Measurements from ENCODE around the gene AHNAK.
"Not testable (repeated sequence)": the region's sequence is repeated elsewhere in the genome, so short reads cannot be mapped to it uniquely, and the experiment has no call there.

AHNAK gene

GRCh38 chr11:62386083-62386482 lies 160.5 kb downstream of the AHNAK start:
- not testable (repeated sequence) for DNase-seq (ENCODE audit: low spot score)

- no peak for DNase-seq (ENCODE audit: low spot score)
Measured at GRCh38 chr11:62383822-62384221, 162.8 kb downstream of the AHNAK start.

Measured in COLO829 (cell line).